Stimulated activated CD8-positive, alpha-beta memory T cell treated with anti-CD3 and anti-CD28 coated beads, Interleukin-15, amount 100 ng/mL, for 48 hours (primary cell): ENCODE results near the gene NOSTRIN.

Source experiments
- DNase-seq, 2 donors: peaks; one replicate each; pipeline ENCODE4 v3.0.0-alpha.2; 2020; ENCODE audit warnings: low read depth in 2 of 2

NOSTRIN gene

GRCh38 chr2:168884975-168885374, 82.5 kb downstream of the NOSTRIN start:
- DNase-seq, result no peak

DNA sequence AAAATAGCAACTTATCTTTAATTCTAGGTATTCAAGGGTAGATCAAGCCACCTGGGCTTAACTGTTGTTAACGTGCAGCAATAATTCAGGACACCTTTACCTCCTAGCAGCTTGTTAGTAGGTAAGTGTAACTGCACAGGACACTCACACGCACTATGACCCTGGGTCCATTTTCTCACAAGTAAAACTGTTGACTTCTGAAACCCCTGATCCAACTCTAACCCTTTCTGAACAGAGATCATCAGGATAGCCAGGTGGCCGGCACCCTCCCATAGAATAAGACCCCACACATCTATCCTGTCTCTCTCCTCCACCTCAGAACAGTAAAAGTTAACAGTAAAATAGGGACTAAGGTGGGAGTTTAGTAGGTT, 87.2 kb downstream of the NOSTRIN start:
- DNase-seq, result no peak

GRCh38 chr2:168890006-168890782, 87.8 kb downstream of the NOSTRIN start, which contains the start of gene SPC25:
Gene SPC25, minus strand, starts transcription at chr2:168890430. Its CDS starts 911 bp downstream, at chr2:168889519.
- DNase-seq, result peak; percentile 82 to 84

DNA sequence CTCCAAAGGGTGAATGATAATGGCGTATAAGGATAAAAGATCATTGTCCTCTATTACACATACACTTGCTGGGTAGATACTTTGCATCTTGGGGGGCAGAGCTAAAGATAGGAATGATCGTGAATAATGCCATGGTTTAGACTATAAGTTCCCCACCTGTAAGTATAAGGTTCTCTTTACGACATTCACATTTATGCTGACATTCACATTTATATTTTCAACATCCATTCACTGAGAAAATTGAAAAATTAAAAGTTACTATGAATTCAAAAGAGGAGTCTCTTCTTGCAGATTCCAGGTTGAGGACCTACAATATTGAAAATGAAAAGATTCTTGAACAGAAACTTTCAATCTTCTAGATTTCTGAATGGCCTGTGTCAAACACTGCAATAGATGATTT, 89.9 kb downstream of the NOSTRIN start:
- no peak for DNase-seq

- no peak for DNase-seq
These were observed 91.7 kb downstream of the NOSTRIN start for GRCh38 chr2:168894101-168894500.

- DNase-seq, result no peak
These were observed 92.3 kb downstream of the NOSTRIN start for GRCh38 chr2:168894720-168895119.

DNA sequence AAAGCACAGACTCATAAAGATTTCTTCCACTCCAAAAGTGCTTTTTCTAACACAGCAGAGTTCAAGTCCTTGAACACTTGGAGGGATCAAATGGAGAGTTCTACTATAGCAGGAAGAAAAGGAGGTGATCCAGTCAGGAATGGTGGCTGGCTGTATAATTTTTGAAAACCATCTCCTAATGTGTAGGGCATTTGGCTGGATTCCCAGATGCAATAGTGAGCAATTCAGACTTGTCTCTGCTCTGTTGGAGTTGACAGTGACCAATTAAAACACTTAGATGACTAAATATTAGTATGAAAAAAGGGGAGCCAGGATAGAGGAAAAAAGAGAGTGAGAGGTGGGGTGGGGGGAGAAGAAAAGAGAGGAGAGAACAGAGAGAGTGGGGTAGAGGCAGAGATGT, 93.3 kb downstream of the NOSTRIN start:
- no peak for DNase-seq

DNA sequence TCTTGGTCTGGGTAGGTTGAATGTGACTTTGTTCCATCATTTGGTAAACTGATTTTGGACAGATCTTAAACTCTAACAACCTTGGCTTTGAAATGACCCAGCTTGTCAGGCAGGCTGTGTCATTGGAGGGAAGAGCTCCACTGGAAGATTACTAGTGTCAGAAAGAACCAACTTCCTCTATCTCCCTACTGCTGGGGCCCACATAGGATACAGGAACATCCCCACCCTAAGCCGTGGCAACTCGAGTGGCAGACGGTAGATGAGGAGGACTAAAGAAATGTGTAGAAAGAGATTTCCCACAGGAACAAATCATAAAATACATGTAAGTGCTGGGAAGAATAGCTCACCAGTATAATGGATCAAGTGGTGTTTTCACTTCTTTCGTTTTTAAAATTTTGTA, 94.3 kb downstream of the NOSTRIN start:
- DNase-seq, result no peak

DNA sequence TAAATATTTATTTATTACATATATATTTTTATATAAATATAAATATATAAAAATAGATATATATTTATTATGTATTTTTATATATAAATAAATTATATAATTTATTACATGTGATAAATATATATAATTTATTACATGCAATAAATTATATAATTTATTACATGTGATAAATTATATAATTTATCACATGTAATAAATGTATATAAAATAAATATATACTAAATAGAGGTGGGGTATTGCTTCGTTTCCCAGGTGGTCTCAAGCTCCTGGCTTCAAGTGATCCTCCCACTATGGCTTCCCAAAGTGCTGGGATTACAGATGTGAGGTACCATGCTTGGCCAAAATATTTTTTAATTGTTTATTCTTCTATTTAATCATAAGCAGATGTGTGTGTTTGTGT, 95.0 kb downstream of the NOSTRIN start:
- DNase-seq, result no peak

GRCh38 chr2:168901003-168901402, 98.6 kb downstream of the NOSTRIN start, which contains the start of gene G6PC2:
Gene G6PC2, plus strand, starts transcription at chr2:168901291. Its CDS starts 41 bp downstream, at chr2:168901332.
- DNase-seq, result no peak

DNA sequence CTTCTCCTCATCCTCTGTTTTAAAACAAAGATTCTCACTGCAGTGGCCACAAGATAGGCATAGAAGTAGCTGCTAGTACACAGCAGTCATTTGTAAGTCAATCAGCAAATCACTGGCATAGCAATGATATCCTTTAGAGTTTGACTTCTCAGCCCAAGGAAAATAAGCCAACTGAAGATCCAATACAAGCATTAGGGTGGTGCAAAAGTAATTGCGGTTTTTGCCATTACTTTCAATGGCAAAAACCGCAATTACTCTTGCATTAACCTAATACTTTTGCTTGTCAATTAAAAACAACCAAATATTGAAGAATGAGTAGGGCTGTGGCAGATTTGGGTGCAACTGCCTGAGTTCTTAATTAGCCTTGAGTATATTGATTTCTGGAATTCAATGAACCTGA, 101.5 kb downstream of the NOSTRIN start:
- DNase-seq, result no peak

- DNase-seq, result no peak
These were observed 101.9 kb downstream of the NOSTRIN start for GRCh38 chr2:168904358-168904757.

- DNase-seq, result no peak
These were observed 105.7 kb downstream of the NOSTRIN start for GRCh38 chr2:168907940-168908662.

- DNase-seq, result no peak
These were observed 107.9 kb downstream of the NOSTRIN start for GRCh38 chr2:168910330-168910729.

DNA sequence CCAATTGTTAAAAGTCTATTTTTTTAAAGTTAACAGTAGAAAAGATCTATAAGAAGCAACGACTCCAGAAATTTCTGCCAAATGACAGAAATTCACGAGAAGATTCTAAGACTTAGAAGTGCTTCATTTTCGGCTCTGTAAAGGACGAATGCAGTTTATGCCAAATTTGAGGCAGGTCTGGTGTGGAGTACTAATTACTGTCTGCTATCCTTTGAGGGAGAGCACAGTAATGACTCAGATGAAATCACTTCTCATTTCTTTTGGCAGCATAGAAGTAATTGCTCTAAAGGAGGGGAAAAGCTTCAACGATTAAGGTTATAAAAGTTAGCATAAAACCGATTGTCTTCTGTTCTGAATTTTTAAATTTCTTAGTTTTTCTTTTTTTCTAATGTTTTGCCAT, 110.0 kb downstream of the NOSTRIN start:
- DNase-seq, result no peak

DNA sequence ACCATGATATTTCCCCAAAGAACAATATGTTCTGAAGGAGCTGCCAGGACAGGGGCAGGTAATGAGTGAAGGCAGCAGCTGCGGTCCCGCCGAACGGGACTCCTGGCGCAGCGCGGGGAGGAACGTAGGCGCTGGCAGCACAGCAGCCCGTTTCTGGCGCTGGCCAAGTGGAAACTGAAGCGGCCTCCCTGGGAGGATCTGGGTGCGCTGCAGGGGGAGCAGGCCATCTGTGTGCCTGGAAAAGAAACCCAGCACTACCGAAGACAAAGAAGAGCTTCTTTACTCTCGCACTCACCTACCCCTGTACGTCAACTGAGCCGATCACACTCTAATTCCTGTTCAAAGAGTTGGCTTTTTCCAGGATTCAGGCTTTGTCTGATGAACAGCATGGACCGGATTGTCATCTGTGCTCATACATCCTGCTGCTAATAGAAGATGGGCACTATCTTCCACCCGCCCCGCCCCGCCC, 110.5 kb downstream of the NOSTRIN start:
- DNase-seq, result no peak

GRCh38 chr2:168913495-168913894, 111.1 kb downstream of the NOSTRIN start:
- DNase-seq, result no peak
